ENCODE measurements around the gene NAT14.
"Not testable (repeated sequence)": the region's sequence is repeated elsewhere in the genome, so short reads cannot be mapped to it uniquely, and the experiment has no call there.

Gene NAT14

DNA sequence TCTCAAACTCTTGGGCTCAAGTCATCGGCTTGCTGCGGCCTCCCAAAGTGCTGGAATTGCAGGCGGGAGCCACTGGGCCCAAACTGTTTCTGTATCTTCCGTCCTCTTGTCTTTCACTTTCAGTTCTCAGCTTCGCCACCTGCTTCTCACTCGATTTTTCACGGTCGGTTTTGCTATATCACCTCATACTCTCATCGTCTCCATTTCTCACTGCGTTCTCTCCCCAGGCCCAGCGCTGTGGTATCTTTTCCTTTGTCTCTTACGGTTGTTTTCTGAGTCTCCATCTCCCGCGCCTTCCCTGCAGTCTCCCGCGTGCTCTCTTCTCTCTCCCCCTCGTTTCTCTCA is 18.1 kb downstream of the NAT14 start:
- DNase-seq (ENCODE audit: low read depth, low spot score), result no peak

DNA sequence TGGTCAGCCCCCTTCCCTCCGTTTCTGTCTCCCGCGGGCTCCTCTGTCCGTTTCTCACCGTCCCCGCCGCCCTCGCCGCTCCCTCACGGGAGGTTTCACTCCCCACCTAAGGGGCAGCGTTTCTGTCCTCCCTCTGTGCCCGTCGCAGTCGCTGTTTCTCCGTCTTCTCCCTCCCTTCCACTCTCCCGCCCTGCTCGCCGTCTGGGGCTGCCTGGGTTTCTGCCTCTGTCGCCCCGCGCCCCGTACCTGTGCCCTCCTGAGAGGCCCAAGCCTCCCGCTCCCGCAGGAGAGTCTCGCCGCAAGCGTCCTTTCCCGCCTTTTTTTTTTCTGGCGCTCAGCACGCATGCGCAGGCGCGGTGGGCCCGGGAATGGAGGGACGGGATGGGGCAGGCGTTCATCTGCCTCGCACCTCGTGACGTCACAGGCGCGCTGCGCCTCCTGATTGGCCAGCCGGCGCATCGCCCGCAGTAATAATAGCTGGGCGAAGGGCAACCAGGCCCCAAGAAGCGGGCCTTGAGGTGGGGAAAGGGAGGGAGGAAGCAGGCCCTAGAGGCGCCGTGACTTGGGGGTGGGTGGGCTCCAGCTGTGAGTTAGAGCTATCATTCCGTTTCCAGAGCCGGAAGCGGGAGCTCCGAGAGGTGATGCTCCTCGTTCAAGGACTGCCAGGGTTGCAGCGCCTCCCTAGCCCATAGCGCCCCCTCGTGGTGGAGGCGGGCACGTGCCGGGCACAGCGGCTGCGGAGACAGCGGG is 18.7 kb downstream of the NAT14 start:
- peak; percentile 88 for DNase-seq (ENCODE audit: low read depth, low spot score)

DNA sequence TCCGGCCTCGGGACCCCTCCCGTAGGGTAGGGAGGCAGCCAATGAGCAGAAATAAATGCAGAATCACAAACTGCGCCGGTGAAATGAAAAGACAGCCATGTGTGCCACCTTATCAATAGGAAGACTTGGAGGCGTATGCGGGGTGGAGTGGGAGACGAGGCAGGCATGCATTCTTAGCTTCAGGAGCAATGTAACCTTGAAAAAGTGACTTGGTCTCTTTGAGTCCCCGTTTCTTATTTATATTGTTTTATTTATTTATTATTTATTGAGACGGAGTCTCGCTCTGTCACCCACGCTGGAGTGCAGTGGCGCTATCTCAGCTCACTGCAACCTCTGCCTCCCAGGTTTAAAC is 19.2 kb downstream of the NAT14 start:
- DNase-seq (ENCODE audit: low read depth, low spot score), result no peak

DNA sequence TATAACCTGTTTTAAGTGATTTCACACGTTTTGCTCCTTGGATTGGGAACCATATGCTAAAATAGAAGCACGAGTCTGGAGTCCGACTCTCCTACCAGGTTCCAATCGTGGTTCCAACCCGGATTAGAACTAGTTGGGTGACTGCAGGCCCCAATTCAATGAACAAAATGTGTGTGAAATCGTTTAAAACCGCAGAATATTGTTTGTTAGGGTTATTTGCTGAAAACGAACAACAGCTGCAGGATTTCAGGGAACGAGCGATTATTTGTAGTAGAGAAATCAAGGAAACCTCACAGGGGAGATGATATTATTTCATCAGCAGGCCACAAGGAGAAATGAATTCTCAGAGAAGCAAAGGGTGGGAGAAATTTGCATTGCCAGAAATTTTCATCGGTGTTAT is 20.0 kb downstream of the NAT14 start:
- no peak for DNase-seq (ENCODE audit: low read depth, low spot score)

DNA sequence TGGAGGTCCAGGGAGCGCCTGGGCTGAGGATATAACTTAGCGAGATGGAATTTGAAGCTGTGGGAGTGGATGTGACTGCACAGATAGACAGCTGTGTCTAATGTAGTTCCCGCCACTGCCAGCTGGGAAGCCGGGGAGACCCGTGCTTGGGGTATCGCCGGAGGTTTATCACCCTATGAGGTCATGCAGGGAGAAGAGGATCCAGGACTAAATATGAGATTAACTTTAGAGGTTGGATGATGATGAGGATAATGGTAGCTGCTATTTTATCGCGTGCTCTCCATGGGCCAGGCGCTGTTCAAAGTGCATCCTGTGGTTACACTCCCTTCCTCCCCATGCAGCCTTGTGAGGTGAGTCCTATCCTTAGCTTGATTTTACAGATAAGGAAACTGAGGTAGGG is 23.1 kb downstream of the NAT14 start:
- DNase-seq (ENCODE audit: low read depth, low spot score), result no peak

DNA sequence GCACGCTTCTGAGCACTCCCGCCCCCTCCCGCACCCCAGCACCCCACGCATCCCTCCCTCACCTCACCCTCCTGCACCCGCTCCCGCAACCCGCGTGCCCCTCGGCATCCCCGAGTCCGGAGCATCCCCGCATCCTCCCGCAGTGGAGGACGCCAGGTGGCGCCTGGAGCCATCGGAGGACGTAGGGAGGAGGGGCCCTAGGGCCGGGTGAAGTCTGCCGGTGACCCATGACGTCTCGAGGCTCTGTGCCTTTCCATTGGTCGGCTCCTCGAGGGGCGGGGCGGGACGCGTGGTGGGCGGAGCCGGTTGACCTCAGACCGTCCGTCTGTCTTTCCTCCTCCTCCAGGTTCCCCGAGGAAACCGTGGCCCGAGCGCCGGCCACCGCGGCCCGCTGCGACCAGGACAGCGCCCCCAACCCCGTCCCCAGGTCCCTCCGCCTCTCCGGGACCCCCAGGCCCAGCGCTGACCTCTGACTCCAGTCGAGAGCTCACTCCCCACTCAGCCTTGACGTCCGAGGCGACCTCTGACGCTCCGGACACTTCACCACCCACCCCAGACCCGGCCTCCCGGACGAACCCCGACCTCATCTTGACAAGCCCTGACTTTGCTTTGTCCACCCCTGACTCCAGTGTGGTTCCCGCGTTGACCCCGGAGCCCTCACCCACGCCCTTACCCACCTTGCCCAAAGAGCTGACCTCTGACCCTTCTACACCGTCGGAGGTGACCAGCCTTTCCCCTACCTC is 32.1 kb downstream of the NAT14 start:
- peak; percentile 84 for DNase-seq (ENCODE audit: low read depth, low spot score)

DNA sequence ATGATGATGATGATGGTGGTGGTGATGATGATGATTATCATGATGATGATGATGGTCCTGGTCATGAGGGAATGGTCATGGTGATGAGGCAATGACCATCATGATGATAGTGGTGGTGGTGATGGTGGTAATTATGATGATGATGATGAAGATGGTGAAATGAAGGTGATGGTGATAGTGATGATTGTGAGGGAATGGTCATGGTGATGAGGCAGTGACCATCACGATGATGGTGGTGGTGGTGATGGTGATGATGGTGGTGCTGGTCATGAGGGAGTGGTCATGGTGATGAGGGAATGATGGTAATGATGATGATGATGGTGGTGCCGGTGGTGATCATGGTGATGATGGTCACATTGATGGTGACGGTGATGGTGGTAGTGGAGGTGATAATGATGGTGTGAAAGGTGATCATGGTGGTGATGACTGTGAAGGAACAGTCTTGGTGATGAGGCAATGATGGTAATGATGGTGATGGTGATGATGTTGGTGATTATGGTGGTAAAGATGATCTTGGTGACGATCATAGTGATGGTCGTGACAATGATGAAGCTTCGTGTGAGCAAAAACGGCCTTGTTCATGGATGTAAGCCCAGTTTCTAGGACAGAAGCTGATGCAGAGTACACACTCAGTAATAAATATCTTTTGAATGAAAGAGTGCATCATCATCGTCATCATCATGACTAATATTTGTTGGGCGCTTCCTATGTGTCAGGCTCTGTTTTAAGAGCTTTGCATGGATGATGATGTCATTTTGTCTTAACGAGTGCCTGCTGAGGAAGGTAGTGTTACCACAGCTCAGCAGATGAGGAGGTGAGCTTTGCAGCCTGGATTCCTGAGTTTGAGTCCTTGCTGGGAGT is 34.7 kb downstream of the NAT14 start:
- DNase-seq (ENCODE audit: low read depth, low spot score), result no peak

DNA sequence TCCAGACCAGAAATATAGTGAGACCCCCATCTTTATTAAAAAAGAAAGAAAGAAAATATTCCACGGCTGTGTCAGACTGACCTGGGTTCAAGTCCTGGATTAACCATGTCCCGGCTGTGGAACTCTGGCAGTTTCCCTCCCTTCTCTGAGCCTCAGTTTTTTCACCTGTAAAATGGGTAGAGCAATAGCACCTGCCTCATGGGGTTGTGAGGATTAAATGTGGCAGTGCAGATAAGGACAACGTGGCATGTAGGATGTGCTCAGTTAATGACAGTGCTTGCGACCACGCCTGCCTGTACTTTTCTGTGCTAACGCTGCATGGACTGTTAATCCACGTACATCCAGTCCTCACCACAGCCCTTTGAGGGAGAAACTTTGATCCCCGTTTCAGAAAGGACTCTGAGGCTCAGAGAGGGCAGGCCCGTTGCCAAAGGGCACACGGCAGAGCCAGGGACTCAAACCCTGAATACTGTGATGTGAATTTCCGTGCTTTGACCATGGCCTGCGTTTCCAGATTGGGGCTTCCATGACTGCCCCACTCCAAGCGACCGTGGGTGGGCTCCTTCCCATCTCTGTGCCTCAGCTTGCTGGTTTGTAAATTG is 35.8 kb downstream of the NAT14 start:
- DNase-seq (ENCODE audit: low read depth, low spot score), result no peak

DNA sequence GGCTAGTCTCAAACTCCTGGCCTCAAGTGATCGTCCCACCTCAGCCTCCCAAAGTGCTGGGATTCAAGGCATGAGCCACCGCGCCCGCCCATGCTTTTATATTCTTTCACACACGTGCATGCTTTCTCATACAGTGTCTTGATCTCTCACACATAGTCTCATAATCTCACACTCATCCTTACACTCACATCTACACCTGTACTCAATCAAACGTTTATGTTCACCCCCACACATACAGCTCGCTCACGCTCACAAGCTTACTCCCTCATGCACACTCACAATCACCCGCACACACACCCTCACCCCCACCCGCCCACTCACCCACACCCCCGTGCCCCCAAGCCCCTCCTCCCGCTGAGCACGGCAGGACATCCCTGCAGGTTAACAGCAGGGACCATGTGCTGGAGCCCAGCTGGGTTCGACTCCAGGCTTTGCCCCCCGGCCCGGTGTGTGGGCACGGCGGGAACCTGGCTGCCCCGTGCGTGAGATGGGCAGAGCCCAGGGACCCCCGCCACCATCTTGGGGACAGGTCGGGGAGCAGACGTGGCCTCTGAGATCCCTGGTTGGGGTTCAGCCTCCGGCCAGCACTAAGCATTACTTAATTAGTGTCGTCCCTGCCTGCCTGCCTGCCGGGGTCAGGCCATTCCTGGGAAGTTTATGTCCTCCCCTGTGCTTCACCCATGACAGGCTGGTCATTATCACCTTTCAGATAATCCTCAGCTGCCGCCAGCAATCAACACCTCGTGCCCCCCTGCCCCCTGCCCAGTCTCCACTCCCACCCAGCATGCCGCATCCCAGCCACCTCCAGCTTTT is 40.5 kb downstream of the NAT14 start:
- no peak for DNase-seq (ENCODE audit: low read depth, low spot score)

DNA sequence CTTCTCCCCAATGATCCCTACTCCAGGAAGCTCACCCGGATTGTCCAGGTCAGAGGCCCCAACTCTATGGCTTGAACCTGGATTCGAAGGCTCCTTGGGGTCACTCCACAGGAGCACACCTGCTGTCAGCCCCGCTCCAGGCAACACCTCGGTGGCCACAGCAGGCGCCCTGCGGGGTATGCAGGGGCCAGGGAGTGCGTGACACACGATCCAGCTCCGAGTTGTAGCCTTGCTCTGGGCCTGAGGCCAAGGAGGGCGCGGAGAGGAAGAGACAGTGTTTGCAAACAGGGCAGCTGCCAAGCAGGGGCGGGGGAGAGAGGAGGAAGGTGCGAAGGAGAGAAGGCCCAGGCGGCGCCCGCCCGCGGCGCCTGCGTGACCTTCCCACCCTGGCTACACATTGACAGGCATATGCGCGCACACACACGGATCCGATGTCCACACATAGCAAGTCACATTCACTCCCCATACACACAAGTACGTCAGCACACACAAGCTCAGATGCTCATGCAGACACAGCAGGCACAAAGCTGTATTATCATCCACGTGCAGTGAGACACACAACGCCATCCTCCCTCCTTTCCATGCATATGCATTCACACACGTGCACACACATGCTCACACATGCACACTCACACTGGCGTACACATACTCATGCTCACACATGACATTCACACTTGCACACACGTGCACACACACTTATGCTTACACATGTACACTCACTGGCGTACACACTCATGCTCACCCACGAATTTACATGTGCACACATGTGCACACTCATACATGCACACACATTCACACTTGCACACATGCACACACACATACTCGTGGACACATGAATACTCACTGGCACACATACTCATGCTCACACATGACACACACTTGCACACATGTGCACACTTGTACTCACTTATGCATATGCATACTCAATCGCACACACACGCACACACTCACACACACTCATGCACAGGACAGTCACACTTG is 41.5 kb downstream of the NAT14 start:
- no peak for DNase-seq (ENCODE audit: low read depth, low spot score)

DNA sequence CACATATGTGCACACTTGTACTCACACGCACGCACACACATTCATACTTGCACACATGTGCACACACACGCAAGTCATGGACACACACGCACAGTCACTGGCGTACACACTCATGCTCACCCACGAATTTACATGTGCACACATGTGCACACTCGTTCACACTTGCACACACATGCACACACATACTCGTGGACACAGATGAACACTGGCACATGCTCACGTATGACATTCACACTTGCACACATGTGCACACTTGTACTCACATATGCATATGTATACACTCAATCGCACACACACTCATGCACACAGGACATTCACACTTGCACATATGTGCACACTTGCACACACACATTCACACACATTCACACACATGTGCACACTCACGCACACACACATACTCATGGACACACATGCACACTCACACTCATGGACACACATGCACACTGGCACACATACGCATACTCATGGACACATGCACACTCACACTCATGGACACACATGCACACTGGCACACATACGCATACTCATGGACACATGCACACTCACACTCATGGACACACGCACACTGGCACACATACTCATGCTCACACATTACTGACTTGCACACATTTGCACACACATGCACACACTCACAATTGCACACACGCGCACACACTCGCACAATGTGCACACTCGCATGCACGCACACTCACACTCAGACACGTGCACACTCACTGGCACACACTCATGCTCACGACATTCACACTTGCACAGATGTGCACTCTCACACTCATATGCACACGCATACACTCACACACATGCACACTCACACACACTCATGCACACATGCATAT is 42.4 kb downstream of the NAT14 start:
- DNase-seq (ENCODE audit: low read depth, low spot score), result no peak

DNA sequence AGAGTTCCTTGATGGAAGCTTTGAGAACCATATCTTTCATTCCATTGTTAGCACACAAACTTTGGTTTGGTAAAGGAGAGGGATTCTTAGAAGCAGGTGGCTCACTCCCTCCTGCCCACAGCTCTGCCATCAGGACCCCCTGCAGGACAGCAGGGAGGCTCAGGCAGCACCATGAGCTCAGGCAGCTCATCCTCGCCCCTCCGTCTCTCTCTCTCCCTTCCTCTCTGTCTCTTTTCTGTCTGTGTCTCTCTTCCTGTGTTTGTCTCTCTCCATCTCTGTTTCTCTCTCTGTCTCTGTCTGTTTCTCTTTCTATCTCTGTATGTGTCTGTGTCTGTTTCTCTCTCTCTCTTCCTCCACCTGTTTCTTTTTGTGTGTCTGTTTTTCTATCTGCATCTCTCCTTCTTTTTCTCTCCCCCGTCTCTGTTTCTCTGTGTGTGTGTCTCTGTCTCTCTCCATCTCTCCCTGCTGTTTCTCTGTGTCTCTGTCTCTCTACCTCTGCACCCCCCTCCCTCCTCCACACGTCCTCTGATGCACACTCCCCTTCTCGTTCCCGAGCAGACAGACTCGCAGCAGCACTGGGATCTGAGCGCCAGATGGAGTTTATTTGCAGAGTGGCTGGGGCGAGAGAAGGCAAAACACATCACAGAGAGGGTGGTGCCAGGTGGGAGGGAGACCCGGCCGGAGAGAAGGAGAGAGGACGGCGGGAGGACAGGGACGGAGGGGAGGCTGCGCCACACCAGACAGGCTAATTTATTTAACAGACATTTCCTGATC is 43.2 kb downstream of the NAT14 start:
- no peak for DNase-seq (ENCODE audit: low read depth, low spot score)

DNA sequence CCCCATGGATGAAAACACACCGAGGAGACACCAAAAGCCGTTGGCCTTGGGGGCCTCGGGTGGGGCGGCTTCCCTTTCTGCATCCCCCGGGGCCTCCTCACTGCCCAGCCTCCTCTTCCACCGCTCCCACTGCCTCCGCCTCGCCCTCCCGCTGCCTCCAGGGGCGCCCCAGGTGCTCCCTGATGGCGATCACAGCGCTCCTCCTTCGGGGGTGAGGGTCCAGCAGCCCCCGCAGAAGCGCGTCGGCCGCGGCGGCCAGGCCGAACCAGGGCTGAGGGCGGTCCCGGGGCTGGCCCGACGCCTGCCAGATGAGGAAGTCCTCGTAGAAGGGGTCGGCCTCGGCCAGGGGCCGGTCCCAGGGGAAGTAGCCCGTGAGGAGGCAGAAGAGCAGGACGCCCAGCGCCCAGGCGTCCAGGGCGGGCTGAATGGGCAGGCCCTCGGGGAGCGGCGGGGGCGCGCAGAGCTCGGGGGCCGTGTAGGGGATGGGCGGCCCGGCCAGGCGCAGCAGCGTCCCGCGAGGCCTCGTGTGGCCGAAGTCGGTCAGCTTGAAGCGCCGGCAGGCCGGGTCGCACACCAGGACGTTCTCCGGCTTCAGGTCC is 44.7 kb downstream of the NAT14 start:
- DNase-seq (ENCODE audit: low read depth, low spot score), result no peak

DNA sequence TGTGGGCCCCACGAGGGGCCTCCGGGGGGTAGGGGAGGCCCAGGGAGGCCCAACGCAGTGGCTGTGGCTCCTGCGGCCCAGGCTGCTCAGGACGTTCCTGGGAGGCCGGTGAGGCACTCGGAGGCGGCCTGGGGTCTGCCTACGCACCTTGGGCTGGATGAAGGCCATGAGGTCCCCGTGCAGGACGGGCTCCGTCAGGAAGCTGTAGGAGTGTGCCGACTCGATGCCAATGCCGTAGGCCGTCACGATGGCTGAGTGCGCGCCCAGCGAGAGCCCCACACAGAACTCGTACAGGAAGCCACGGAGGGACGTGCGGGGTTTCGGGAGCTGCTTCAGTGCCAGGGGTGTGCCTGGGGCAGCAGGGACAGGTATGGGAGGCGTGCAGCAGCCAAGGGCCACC is 46.0 kb downstream of the NAT14 start:
- DNase-seq (ENCODE audit: low read depth, low spot score), result no peak

DNA sequence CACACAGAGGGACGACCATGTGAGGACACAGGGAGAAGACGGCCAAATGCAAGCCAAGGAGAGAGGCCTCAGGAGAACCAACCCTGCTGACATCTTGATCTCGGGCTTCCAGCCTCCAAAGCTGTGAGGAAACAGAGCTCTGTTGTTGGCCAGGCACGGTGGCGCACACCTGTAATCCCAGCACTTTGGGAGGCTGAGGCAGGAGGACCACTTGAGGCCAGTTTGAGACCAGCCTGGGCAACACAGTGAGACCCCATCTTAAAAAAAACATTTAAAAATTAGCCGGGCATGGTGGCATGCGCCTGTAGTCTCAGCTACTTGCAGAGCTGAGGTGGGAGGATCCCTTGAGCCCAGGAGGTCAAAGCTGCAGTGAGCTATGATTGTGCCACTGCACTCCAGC is 49.3 kb downstream of the NAT14 start:
- DNase-seq (ENCODE audit: low read depth, low spot score), result not testable (repeated sequence)

DNA sequence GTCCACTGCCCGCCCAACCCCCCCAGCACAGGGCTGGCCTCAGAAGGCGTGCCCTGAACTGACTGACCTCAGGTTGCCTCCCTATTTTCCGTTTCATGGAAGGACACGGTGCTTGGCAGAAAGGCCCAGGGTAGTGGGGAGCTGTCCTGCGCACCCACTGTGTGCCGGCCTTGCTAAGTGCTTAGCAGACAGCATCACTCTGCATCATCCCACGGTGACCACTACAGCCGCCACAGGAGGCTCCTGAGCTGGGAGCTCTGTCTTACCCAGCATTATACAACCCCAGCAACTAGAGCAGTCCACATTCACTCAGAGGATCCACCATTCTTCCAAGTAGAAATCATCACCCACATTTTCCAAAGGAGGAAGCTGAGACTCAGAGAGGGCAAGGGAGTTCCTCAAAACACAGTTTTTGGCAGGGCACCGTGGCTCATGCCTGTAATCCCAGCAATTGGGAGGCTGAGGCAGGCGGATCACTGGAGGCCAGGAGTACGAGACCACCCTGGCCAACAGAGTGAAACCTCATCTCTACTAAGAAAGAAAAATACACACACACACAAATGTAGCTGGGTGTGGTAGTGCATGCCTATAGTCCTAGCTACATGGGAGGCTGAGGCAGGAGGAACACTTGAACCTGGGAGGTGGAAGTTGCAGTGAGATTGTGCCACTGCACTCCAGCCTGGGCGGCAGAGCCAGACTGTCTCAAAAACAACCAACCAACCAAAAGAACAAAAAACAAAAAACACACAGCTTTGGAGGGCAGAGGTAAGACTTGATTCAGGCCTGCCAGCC is 50.4 kb downstream of the NAT14 start:
- no peak for DNase-seq (ENCODE audit: low read depth, low spot score)

DNA sequence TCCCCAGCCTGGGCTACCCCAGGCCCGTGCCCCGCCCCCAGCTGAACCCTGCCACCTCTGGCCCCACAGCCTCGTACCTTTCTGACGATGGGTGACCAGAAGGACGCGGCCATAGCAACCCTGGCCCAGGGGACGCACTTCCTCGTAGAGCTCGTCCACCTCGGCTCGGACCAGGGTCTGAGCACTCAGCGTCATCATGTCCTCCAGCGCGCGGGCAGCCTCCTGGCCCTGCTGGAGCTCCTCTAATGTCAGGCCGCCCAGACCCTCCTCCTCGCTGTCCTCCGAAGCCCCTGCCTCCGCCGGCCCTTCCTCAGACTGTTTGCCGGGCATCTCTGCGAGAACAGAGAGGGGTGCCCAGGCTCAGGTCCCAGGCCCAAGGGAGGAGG is 51.0 kb downstream of the NAT14 start:
- no peak for DNase-seq (ENCODE audit: low read depth, low spot score)

Measured in activated CD4-positive, CD25-positive, alpha-beta regulatory T cell treated with anti-CD3 and anti-CD28 coated beads, Interleukin-2, amount 50 U/mL, for 16 hours (primary cell).